ENCODE measurements around the gene CGB1.

CGB1 gene

DNA sequence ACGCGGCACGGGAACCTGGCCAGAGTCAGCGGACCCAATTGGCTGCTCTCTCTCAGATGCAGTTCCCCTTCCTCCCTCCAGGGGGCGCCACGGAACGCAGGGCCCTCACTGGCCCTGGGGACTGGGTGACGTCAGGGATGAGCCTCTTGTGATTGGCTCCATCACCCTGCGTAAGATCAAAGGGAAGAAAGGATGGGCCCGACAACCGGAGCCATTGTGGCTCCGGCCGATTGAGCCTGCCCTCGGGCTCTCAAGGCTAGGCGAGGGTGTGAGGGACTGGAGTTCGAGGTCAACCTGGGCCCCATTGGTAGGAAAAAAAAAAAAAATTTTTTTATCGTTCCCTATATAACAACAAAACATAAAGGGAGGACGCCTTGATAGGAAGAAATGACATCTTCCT lies at the start of gene CGB1:
Gene CGB1 (minus strand): TSS at position 81 of the 400 bp plus-strand sequence. CDS start 184 bp downstream, outside the sequence.
- DNase-seq: peak; percentile 24 to 62

DNA sequence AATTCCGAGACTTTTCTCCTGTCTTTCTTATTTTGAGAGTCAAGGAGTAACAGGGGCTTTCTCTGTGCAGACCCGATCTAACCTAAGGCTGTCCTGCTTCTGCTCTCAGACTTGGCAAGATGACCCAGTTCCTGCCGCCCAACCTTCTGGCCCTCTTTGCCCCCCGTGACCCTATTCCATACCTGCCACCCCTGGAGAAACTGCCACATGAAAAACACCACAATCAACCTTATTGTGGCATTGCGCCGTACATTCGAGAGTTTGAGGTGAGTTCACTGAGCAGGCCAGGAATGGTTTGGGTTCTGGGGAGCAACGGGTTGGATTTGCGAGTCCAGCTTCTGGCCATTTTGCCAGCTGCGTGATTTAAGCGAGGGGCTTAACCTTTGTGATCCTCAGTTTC lies 49.6 kb upstream of the CGB1 start:
- no peak for DNase-seq

DNA sequence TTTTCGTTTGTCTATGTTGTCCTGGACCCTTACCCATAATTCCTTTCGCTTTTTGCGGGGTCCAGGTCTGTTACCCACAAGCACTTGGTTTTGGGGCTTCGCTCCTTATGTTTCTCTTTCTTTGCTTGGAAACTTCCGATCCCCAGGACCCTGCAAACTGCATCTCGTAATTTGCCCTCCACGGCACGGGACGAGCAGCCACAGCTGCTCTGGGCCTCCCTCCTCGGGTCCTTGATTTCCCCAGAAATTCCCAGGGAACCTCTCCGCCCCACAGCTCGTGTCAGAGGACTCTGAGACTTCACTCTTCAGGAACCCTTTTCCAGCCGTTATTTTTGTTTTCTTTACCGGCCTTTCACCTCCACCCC lies 49.2 kb upstream of the CGB1 start:
- DNase-seq: no peak

DNA sequence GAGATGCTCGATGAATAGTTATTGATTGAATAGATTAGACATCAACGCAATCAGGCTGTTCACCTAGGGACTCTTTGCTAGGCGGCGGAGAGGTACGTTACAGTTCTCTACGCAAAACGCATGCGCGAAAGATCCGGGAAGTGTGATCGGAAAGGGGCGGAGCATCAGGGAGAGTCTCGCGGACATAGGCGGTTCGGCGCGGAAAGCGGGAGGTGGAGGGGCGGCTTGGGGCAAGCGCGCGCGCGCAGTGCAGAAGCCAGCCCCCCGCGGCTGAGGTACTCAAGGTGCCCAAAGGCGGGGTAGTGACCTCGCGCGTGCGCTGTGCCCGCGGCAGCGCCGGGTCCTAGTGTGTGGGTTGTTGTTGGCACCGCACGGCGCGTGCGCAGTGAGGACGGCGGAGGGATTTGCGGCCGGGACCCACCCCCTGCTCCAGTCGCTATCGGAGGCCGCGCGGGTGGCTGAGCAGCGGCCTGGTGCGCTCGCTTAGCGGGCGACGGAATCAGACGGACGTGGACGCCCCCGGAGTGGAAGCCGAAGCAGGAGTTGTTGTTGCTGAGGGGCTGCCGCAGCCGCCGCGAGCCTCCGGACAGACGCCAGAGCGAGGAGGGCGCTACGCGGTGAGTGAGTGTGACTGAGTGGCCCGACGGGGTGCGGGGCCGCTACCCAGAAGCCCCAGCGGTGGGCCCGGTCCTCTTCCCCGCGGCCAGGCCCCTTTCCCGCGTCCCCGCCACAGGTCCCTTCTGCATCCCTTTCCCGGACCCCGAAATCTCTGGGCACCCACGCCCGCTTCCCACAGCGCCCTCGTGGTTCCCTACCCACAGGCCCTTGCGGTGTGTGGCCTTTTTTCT lies 48.5 kb upstream of the CGB1 start, which contains the start of gene SNRNP70:
Gene SNRNP70 (plus strand): TSS at position 432 of the 848 bp plus-strand sequence. CDS start 964 bp downstream, outside the sequence.
- peak; percentile 100 for DNase-seq

DNA sequence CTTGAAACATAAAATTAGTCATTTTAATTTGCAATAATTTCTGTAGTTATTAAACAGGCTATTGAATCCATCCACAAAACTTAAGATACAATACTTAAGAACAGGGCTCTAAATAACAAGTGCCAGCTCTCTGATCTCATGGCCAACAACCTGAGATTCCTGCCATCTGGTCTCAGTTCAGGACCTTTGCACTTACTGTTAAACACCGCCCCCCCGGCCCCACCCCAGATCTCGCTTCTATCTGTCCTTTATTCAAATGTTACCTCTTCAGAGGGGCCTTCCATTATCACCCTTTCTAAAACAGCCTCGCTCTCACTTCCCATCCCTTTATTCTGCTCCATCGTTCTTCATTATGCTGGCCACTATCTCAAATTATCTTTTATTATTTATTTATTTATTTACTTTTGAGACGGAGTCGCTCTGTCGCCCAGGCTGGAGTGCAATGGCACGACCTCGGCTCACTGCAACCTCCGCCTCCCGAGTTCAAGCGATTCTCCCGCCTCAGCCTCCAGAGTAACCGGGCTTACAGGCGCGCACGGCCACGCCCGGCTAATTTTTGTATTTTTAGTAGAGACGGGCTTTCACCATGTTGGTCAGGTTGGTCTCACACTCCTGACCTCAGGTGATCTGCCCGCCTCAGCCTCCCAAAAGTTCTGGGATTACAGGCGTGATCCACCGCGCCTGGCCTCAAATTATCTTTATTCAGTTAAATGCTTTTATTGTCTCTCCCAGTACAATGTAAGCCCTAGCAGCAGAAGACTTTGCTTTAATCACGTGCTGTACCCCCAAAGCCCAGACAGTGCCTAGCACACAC lies 47.7 kb upstream of the CGB1 start:
- peak in 1 of 2 experiments; percentile 26 for DNase-seq

DNA sequence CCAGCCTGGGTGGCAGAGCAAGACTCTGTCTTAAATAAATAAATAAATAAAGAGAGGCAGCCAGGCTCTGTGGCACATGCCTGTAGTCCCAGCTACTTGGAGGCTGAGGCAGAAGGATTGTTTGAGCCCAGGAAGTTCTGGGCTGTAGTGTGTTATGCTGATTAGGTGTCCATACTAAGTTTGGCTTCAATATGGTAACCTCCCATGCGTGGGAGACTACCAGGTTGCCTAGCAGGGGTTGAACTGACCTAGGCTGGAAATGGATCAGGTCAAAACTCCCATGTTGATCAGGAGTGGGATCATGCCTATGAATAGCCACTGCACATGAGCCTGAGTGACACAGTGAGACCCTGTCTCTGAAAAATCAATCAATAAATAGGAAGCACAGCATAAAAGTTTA lies 44.6 kb upstream of the CGB1 start:
- DNase-seq: no peak

DNA sequence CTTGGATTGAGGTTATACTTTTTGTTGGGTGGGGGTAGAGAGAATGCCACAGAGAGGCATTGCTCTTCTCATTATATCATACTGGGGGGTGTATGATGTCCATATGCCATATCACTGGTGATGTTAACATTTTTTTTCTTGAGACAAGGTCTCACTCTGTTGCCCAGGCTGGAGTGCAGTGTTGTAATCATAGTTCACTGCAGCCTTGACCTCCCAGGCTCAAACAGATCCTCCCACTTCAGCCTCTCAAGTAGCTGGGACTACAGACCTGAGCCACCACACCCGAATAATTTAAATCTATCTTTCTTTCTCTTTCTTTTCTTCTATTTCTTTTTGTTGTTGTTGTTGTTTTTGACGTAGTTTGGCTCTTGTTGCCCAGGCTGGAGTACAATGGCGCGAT lies 43.7 kb upstream of the CGB1 start:
- no peak for DNase-seq

DNA sequence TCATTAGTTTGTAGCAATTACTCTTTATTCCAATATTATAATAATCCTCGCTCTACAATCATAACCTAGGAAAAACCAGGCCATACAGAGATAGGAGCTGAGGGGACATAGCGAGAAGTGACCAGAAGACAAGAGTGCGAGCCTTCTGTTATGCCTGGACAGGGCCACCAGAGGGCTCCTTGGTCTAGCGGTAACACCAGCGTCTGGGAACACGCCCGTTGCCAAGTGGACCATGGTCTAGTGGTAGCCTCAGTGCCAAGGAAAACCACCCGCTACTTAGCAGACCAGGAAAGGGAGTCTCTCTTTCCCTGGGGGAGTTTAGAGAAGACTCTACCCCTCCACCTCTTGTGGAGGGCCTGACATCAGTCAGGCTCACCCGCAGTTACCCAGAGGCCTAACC lies 38.2 kb upstream of the CGB1 start:
- DNase-seq: peak; percentile 30 to 67

DNA sequence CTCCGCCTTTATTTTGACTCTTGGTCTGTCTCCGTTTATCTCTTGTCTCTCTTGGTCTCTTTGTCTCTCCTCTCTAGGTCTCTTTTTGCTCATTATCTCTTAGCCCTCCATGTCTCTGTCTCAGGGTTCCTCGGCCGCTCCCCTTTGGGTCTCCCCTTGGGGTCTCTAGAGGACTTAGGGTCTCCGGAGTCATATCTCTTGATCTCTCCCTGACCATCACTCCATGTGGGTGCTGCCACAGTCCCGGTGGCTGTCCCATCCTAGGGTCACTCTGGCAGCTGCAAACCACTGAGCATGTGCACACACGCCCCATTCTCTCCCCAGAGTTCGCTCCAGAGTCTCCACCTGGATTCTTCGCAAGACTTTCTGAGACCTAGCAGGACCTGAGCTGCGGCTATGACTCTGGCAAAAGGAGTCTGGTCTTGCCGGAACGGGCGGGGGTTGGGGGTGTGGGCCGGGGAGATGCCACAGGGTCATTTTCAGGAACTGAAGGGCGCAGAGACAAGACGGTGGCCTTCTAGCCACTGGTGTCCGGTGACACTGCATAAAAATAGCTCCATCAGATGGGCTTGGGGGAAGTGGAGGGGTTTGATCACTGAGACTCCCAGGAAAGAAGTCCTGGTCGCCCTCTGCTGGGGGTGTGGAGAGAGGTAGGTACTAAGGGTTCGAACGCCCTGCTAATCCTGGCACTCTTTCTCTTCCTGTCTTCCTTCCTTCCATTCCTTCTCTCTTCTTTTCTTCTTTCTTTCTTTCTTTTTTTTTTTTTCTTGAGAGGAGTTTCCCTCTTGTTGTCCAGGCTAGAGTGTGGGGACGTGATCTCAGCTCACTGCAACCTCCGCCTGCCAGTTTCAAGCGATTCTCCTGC lies 37.1 kb upstream of the CGB1 start:
- peak; percentile 61 to 74 for DNase-seq

DNA sequence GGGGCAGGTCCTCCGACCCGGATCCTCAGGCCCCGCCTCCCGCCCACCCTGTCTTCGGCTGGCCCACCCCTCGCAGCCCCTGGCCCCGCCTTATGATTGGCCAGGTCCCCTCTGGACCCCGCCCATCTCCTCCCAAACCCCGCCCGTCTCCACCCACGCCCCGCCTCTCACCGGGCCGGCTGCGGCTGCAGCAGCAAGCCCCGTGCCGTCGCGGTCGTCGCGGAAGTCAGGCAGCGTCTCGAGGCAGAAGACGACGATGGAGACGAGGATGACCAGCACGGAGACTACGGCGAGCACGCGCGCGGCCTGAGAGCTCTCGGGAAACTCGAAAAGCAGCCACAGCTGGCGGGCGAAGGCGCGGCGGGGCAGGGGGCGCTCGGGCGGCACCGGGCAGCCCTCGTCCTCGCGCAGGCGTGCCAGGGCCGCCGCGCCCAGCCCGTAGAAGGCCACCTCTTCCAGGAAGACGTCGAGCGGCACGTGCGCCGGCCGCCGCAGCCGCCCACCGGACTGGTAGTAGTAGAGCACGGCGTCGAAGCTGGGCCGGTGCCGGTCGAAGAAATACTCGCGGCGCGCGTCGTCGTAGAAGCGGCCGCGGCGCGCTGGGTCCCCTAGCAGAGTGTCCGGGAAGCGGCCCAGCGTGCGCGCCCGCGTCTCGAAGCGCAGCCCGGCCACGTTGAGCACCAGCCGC lies 35.3 kb upstream of the CGB1 start:
- peak in 1 of 2 experiments; percentile 40 for DNase-seq

DNA sequence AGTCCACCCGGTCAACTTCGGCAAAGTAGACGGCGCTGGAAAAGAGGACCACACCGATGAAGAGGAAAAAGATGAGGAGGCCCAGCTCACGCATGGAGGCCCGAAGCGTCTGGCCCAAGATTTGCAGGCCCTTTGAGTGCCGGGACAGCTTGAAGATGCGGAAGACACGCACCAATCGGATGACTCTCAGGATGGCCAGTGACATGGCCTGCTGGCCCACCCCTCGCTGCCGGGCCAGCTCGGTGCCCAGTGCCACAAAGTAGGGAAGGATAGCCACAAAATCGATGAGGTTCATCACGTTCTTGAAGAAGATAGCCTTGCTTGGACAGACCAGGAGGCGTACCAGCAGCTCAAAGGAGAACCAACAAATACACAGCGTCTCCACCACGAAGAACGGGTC lies 33.7 kb upstream of the CGB1 start:
- no peak for DNase-seq

DNA sequence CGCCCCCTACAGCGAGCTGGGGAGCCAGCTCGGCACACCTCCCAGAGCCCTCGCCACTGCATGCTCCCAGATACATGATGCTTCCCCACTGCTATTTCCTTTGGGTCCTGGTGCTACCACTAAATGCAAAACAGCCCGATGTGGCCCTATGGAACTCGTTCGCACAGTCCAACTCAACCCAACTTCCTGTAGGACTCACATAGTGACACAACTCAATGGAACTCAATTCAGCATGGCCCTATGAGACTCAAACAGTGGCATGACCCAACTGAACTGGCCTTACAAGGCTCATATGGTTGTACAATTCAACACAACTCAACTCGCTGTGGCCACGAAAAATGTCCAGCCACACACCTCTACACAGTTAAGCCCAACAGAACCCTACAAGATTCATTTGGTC lies 32.3 kb upstream of the CGB1 start:
- DNase-seq: no peak

DNA sequence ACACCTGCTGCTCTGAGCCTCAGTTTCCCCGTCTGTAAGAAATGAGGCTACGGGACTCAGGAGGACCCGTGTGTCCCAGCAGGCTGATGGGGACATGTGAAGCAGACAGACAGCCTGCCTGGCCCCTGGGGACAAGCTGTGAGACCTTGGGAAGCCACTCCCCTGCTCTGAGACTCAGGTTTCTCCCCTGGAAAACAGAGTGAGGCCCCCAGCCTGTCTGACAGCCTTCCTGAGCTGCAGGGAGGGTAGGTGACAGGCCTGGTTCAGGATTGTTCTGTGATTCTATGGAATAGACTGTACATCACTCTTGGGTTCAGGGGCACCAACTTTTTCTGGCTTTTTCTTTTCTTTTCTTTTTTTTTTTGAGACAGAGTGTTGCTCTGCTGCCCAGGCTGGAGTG lies 30.9 kb upstream of the CGB1 start:
- peak in 1 of 2 experiments; percentile 40 for DNase-seq

DNA sequence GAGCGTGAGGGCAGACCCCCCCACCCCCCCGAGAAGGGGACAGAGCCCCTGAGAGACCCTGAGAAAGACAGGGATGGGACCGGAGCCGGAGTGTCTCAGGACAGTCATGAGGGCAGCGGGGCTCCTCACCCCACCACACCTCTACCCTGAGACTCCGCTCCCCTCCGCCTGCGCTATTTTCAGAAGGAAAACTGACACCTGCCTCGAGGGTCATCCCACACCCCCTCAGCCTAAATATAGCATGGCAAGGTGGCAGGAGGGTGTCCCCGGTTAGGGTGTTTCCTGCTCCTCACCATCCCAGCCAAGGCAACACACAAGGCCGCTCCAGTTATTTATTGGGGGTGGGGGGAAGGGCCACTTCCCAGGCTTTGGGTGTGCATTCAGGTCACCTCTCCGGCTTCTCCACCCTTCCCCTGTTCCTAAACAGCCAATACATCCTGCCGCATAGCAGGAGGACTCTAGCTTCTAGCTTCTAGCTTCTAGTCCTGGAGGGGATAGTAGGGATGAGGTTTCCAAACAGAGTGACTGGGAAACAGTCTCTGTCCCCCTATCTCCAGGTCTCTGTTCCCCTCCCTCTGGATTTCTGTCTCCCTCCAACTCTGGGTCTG lies 29.3 kb upstream of the CGB1 start:
- no peak for DNase-seq

DNA sequence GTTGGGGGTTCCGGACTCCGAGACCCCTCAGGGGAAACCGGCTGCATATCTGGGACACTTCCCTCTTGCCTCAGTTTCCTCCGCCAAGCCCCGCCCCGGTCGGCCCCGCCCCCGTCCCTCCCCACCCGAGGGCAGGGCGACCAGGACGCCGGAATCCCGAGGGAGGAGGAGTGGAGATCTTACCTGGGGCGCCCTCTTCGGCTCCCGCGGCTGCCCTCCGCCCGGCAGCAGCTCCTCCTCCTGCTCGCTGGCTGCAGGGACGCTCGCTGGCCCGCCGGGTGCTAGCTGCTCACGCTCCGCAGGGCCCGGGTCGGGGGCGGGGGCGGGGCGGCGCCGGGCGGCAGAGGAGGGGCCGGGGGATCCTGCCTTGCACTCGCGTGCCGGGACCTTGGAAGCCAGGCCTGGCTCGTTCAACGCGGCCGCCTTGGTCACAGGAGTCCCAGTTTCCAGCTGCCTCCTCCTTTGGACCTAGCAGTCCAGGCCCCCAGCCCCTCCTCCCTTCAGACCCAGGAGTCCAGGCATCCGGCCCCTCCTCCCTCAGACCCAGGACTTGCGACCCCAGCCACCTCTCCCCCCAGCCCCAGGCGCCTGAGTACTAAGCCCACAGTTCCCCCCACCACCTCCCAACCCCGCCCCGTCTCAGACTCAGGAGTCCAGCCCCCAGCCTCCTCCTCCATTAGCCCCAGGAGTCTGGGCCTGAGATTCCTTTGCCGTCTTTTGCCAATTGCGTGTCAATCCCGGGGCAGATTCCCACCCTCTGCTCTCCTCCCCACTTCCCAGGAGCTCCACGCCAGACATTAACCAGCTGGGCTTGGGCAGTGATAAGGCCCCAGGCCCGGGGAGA lies 28.3 kb upstream of the CGB1 start, which contains the start of gene NTF4:
Gene NTF4 (minus strand): TSS at position 51 of the 844 bp plus-strand sequence. CDS start 2,821 bp downstream, outside the sequence.
- DNase-seq: peak in 1 of 2 experiments; percentile 30

DNA sequence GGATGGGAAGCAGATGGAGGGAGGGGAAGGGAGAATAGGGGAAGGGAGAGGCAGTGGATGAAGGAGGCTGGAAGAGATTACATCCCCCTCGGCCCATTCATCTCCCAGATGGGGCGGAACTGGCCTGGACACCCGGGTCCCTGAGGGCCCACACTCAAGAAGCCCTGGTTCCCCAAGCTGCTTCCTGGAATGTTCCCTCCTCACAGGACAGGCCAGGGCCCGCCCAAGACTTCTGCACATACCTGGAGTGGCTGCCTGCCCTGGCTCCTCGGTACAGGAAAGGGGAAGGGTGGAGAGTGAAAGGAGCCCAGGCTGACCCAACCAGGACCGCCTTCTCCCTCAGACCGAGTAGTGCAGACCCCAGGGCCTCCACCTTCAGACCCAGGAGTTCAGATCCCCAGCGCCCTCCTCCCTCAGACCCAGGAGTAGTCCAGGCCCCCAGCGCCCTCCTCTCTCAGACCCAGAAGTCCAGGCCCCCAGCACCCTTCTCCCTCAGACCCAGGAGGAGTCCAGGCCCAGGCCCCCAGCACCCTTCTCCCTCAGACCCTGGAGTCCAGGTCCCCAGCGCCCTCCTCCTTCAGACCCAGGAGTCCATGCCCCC lies 27.4 kb upstream of the CGB1 start:
- no peak for DNase-seq

DNA sequence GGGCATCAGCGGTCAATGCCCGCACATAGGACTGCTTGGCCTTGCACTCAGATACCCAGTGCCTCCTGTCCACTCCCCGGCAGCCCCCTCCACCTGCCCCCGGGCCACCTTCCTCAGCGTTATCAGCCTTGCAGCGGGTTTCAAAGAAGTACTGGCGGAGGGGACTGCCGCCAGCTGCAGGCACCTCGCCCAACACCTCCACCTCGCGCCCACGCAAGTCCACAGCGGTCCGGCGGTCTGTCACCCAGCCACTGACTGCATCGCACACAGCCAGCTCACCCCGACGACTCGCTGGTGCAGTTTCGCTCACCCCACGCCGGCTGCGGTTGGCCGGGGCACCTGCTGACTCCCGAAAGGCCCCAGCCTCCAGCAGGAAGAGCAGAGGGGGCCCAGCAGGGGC lies 24.8 kb upstream of the CGB1 start:
- no peak for DNase-seq

DNA sequence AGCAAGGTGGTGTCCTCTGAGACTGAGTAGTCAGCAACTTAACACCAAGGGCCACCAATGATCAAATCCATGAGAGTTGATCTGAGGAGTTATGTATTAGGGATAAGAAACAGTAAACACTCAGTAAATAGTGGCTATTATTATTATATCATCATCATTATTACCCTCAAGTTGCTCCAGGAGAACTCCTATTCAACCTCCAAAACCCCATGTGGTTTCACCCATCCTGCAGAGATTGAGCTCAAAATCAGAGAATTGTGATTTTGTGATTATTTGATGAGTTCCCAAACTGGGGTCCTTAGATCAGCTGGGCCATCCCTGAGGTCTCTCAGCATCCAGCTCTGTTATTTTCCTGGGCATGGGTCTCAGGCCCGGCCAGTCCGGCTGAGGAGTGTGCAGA lies 24.3 kb upstream of the CGB1 start:
- DNase-seq: no peak

DNA sequence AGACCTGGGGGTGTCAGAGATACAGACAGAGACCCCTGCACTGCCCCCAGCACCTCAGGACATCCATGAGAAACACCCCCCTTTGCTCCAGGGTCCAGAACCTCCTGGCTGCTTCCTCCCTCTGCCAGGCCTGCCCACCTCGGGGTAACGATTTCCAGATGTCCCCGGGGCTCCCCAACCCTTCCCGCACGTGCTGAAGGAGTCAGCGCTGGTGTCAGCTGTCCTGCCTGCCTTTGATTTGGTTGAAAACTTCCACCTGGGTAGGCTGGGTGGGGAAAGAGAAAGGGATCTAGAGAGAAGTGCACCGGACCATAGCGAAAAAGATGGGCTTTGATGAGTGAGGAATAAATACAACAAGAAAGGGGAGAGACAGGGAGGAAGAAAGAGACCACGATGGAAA lies 22.4 kb upstream of the CGB1 start:
- DNase-seq: no peak

DNA sequence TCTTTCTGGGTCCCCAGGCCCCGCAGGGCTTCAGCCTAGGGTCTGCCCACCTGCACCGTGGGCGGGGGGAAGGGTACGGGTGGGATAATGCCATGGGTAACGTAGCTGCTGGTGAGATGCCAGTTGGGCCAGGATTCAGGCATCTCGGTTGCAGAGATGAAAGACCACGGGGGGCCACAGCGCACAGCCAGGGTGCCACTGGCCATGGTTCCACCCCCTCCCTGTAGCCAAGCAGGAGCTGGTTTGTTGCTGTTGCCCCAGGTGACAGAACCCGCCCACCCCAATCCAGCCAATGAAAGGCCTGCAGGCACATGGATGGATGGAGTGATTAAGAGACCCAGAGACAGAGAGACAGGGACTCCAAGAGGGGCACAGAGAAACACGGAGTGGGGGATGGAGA lies 21.9 kb upstream of the CGB1 start:
- DNase-seq: peak in 1 of 2 experiments; percentile 46
